SK-N-SH treated with all-trans-retinoic acid at 6 μM for 48 hours (cell line): Measurements from ENCODE around the gene LRMDA.

Source experiments
- CSDC2 ChIP-seq: fragments of 250-450 bp; sonication (Bioruptor Pico); IDR thresholded peaks from 2 replicates; pipeline ENCODE4 v1.5.0; 2020; ENCODE audit warnings: mild to moderate bottlenecking, moderate library complexity
- ISL1 ChIP-seq: fragments of 250-450 bp; sonication (Bioruptor Pico); IDR thresholded peaks from 2 replicates; pipeline ENCODE4 v2.1.2; 2022; ENCODE audit warnings: mild to moderate bottlenecking, moderate library complexity
- RARB ChIP-seq: fragments of 250-450 bp; sonication (Bioruptor Pico); IDR thresholded peaks from 2 replicates; pipeline ENCODE4 v1.8.0; 2021; ENCODE audit warnings: mild to moderate bottlenecking, moderate library complexity
- SNAI2 ChIP-seq: fragments of 250-450 bp; sonication (Bioruptor Pico); IDR thresholded peaks from 2 replicates; pipeline ENCODE4 v1.5.0; 2020; ENCODE audit warnings: mild to moderate bottlenecking, moderate library complexity
- ZFP30 ChIP-seq: fragments of 450-650 bp; formaldehyde crosslinking; IDR thresholded peaks from 2 replicates; pipeline ENCODE4 v1.5.0; 2022; ENCODE audit warnings: mild to moderate bottlenecking, moderate library complexity
- ZNF565 ChIP-seq: fragments of 450-650 bp; formaldehyde crosslinking; conservative IDR thresholded peaks from 2 replicates; pipeline ENCODE4 v1.5.0; 2020; ENCODE audit warnings: low read depth, mild to moderate bottlenecking, moderate library complexity

DNA sequence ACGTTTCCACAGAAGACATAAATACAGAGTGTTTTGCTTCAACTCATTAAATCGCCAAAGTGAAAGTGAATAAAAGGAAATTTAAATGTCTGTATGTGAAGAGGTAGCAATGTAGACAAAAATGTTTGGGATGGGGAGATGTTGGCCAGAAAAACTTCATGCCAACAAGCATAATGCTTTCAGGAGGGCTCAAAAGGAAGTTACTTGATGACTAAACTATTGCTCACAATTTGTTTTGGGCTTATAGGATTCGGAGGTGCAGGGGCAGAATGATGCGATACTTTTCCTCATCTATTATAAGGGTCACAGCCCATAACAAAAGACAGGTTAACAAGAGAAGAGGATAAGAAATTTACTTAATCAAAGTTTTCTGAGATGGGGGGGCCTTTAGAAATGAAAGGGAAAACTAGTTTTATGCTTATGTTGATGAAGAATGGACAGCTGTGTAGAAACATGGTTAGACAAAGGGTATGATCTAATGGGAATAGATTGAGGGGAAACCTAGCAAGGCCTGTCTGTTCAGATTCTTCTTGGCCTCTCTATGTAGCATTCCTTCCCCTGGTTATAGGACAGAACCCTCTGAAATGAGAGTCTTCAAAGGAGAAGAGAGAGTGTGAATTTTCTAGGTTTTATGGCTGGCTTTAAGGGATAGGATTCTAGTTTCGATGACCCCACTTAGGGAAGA is 898.6 kb downstream of the LRMDA start:
- TF ChIP-seq SNAI2 (CRISPR knock-in tag) (no peak), RARB (no peak), ISL1 (no peak), CSDC2 (no peak), ZNF565 (no peak), ZFP30 (CRISPR knock-in tag) (no peak)
